Measurements from ENCODE around the gene SPDYE1.
A peak's percentile ranks its signal among the peaks of the same experiment; 100 is the strongest.
"Not testable (repeated sequence)": the region's sequence is repeated elsewhere in the genome, so short reads cannot be mapped to it uniquely, and the experiment has no call there.

Gene SPDYE1

GRCh38 chr7:43994681-43995080 is 3.0 kb upstream of the SPDYE1 start:
- not testable (repeated sequence) for DNase-seq

DNA sequence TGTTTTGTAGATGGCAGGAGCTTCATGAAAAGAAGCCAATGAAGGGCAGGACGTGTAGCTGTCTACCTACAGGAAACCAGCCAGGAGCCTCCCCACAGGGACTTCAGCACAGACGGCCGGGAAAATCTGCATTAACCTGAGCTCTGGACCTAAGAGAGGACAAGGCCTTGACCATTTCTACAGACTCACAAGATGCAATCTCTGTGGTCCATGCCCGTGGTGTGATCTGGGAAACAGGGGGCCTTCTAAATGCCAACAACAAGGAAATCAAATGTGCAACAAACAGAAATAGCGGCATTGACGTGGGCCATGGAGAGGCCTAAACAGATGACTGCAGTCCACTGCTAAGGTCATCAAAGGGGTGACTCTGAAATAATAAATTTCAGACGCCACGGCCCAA is 14.4 kb downstream of the SPDYE1 start:
- DNase-seq = not testable (repeated sequence)

DNA sequence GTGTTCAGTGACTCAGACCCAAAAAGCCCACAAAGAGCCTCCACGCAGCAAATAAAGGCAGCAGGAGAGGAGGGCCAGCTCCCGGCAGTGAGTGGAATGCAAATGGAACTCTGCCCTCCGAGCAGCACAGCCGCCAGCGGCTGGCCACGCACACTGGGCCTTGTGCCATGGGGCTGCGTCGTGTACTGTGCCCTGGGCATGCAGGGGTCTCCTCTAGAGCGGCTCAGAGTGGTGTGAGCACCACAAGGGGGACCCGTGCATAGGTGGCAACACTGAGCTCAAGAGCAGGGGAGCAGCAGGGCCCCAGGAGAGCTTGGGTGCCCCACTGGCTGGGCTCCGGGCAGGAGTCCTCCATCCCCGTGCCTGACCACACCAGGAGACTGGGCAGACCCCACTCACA is 17.4 kb downstream of the SPDYE1 start:
- not testable (repeated sequence) for DNase-seq

DNA sequence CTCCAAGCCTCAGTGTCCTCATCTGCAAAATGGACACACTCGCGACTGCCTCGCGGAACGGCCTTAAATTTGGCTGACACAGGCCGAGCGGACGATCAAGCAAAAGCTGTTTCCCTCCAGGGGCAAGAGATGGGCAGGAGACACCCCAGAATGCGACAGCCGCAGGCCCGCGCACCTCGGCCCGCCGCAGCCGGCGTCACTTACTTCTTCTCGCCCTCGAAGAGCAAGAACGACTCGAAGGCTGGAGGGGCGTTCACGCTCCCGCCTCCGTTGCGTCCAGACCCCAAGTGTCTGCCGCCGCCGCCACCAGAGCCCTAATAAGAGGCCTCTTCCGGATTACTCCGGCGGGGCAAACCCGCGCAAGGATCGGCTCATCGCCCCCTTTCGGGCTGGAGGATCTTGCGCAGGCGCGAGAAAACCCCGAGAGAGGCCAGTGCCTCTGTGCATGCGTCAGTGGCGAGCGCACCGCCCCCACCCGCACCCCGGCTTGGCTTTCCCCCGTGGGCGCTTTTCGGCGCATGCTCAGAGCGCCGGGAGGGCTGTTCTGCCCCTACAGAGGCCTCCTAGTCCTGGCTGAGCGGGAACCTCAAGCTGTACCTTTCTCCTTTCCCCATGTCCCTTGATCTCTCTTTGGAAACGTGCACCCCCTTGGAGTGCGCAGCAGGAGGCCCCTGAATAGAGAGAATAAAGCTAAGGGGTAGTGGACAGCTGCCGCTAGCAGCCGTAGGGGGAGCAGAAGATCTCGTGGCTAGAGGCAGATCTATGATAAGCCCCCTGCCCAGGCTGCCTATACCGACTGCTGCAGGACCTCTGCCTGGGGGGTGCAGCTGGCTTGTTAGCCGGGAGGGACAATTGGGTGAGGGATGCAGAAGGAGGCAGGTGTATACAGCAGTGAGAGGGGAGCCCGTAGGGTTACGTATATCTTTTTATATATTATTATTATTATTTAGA is 21.4 kb downstream of the SPDYE1 start:
- DNase-seq = peak; percentile 98

GRCh38 chr7:44019825-44020224 is 22.1 kb downstream of the SPDYE1 start:
- not testable (repeated sequence) for DNase-seq

DNA sequence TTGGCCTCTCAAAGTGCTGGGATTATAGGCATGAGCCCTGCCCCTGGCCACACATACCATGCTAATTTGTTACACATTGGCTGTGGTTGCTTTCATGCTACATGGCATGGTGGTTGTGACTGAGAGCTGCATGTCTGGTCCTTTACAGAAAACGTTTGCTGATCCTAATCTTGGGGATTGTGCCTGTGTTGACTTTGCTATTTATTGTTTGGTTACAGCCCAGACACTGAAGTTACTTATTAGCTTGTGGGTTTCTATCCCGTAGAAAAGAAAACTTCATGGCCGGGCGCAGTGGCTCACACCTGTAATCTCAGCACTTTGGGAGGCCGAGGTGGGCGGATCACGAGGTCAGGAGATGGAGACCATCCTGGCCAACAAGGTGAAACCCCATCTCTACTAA is 24.4 kb downstream of the SPDYE1 start:
- DNase-seq = not testable (repeated sequence)

- DNase-seq = not testable (repeated sequence)
Measured at GRCh38 chr7:44022796-44023467, 25.2 kb downstream of the SPDYE1 start.

DNA sequence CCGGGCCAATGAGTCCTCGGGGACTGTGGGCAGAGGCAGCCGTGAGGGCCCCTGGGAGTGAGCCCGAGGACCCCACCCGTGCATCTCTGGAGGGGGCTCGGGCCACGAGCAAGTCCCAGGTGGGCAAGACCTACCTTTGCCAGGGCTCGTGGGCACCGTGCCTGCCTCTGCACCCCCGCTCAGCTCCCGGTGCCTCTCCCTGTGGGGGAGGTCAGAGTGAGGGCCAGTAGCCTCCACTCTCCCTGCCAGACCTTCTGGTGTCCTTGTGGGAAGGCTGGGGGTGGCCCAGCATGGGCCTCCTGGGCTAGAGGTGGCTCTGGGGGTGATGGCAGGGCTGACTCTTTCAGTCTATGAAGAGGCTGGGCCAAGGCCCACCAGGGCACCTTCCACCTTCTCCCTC is 31.7 kb downstream of the SPDYE1 start:
- not testable (repeated sequence) for DNase-seq

DNA sequence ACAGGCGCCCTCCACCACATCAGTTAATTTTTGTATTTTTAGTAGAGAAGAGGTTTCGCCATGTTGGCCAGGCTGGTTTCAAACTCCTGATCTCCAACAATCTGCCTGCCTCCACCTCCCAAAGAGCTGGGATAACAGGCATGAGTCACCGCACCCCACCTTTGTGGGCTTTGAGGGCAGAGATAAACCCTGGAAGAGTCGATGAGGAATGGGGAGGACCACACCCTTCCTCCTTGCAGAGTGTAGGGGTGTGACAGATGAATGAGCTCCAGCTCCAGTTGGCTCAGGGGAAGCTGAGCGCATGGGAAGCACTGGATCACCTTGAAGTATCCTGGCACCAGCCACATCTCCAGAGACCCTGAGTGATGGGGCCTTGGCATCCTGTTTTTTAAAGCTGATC is 32.3 kb downstream of the SPDYE1 start:
- not testable (repeated sequence) for DNase-seq

DNA sequence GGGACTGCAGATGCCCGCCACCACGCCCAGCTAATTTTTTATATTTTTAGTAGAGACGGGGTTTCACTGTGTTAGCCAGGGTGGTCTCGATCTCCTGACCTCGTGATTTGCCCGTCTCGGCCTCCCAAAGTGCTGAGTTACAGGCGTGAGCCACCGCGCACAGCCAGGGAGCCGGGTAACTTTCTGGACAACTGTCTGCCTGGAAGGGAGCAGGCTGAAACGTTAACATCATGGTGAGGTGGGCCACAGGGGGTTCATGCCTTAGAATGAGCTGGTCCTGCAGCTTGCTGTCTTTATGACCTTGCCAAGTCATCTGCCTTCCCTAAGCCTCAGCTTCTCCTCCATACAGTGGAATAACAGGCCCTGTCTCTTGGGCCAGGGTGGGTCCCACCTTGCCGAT is 33.6 kb downstream of the SPDYE1 start:
- not testable (repeated sequence) for DNase-seq

DNA sequence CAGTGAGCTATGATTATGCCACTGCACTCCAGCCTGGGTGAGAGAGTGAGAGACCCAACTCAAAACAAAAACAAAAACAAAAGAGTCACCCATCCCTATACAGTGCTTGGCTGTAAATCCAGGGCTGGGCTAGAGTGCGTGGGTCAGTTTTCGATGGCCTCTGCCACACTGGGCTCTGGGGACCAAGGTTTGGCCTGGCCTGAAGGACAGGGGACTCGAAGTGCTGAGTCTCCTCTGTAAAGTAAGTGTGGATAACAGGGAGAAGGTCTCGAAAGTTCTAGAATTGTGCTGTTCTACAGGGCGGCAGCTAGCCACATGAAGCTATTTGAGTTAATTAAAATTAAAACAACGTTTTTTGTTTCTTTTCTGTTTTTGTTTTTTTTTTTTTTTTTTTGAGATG is 34.3 kb downstream of the SPDYE1 start:
- not testable (repeated sequence) for DNase-seq

DNA sequence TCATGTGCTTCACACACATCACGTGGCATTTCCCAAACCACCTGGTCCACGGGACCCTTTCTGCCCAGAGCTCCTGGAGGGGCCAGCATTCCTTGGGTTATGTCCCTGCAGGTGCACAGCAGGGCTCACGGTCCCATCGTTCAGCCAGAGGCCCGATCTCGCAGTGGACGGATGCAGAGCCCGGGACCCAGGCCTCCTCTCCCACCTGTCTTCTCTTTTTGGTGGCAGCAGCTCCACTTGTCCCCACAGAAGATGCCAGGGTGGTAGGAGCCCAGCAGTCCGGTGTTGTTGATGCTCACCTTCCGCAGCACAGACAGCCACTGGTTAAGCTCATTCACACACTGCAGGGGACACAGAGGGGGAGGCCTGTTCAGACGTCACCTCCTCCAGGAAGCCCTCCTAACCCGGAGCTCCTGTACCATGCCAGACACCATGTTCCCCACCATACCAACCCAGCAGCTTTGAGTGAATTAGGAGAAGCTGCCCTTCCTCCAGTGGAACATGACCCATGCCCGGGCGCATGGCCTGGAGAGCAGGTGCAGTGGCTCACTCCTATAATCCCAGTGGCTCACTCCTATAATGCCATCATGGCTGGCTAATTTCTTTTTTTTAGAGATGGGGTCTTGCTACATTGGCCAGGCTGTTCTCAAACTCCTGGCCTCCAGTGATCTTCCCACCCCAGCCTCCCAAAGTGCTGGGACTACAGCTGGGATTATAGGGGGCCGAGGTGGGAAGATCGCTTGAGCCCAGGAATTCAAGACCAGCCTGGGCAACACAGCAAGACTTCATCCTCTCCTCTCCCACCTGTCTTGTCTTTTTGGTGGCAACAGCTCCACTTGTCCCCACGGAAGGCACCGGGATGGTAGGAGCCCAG is 36.5 kb downstream of the SPDYE1 start:
- DNase-seq = not testable (repeated sequence)

- DNase-seq = peak; percentile 49
Measured at GRCh38 chr7:44036364-44036763, 38.7 kb downstream of the SPDYE1 start.

DNA sequence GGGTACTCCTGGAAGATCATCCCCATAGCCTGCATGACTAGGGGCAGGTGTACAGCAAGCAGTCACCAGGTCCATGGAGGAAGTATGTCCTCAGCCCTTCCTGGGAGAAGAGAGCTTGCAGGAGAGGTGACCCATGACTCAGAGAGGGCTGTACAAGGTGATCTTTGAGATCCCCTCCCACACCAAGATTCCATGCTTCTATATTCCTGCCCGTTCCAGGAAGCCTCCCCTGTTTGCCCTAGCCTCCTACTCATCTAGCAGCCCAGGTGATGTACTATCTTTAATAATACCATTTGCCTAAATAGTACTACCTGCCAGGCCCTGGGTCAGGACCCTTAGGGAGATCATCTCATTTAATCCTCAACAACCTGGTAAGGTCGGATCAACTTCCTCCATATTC is 40.3 kb downstream of the SPDYE1 start:
- DNase-seq = not testable (repeated sequence)

GRCh38 chr7:44038553-44038952 is 40.9 kb downstream of the SPDYE1 start:
- DNase-seq = not testable (repeated sequence)

DNA sequence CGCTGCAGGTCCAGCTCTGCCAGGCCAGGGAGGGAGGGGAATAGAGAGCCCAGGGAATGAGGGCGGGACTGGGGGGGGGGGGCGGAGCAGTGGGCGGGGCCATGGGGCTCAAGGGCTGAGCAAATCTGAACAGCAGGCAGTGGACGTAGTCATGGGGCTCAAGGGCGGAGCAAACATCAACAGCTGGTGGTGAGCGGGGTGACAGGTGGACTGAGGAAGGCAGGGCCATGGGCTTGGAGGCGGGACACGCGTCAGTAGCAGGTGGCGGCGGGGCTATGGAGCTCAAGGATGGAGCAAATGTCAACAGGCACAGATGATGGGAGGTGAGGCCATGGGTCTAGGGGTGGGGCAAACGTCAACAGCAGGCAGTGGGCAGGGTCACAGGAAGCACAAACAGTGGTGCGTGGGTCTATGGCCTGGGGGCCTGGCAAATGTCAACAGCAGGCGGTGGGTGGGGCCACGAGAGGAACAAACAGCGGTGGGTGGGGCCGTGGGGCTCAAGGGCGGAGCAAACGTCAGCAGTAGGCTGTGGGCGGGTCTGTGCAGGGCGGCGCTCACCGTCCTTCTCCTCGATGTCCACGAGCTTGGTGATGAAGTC is 41.4 kb downstream of the SPDYE1 start:
- DNase-seq = peak; percentile 98

- not testable (repeated sequence) for DNase-seq
Measured at GRCh38 chr7:44039800-44040492, 42.2 kb downstream of the SPDYE1 start.

- DNase-seq = peak; percentile 61
Measured at GRCh38 chr7:44040493-44040891, 42.8 kb downstream of the SPDYE1 start.

GRCh38 chr7:44042221-44042620 is 44.5 kb downstream of the SPDYE1 start:
- DNase-seq = no peak

- peak; percentile 54 for DNase-seq
Measured at GRCh38 chr7:44043902-44044301, 46.2 kb downstream of the SPDYE1 start.

- DNase-seq = peak; percentile 92
Measured at GRCh38 chr7:44044315-44045225, 46.9 kb downstream of the SPDYE1 start, which contains the start of gene DBNL. TSS of gene DBNL (plus strand) at chr7:44044702. CDS start at chr7:44044738, 36 bp downstream.

Data from NCI-H82 (cell line).